GM12874 (cell line): ENCODE results near the gene TNFSF11.

Experiments
- CTCF ChIP-seq: IDR thresholded peaks from 2 replicates; pipeline ENCODE4 v1.5.1; 2011; ENCODE audit warnings: low read depth, mild to moderate bottlenecking, control low read depth, low read length, moderate library complexity; ENCODE audit not compliant: insufficient read depth

TNFSF11 gene

GRCh38 chr13:42548731-42549551, 25.0 kb upstream of the TNFSF11 start:
- no peak for TF ChIP-seq CTCF

GRCh38 chr13:42549552-42549936, 24.4 kb upstream of the TNFSF11 start:
- TF ChIP-seq CTCF, result no peak

- TF ChIP-seq CTCF, result no peak
Observed at GRCh38 chr13:42551611-42552010, 22.3 kb upstream of the TNFSF11 start.

- no peak for TF ChIP-seq CTCF
Observed at GRCh38 chr13:42553098-42554046, 20.6 kb upstream of the TNFSF11 start.

- no peak for TF ChIP-seq CTCF
Observed at GRCh38 chr13:42559057-42559456, 14.9 kb upstream of the TNFSF11 start.

- TF ChIP-seq CTCF, result no peak
Observed at GRCh38 chr13:42561752-42562467, 12.0 kb upstream of the TNFSF11 start.

GRCh38 chr13:42567906-42568305, 6.0 kb upstream of the TNFSF11 start:
- TF ChIP-seq CTCF, result no peak
